WERI-Rb-1 (cell line): ENCODE results near the gene ATXN1.
"Not testable (repeated sequence)": the region's sequence is repeated elsewhere in the genome, so short reads cannot be mapped to it uniquely, and the experiment has no call there.

Experiments
- DNase-seq: peaks from one replicate; pipeline ENCODE4 v3.0.0-alpha.2; 2020
- H3K27ac ChIP-seq: fragments of 250-450 bp; sonication (Bioruptor Pico); 2 replicates; pipeline ENCODE4 v1.5.1; 2020; ENCODE audit warnings: mild to moderate bottlenecking, moderate library complexity
- H3K27me3 ChIP-seq: fragments of 250-450 bp; sonication (Bioruptor Pico); 2 replicates; pipeline ENCODE4 v1.5.1; 2021; ENCODE audit warnings: mild to moderate bottlenecking, low read depth, moderate library complexity; ENCODE audit not compliant: insufficient read depth, severe bottlenecking
- H3K36me3 ChIP-seq: fragments of 250-450 bp; sonication (Bioruptor Pico); 2 replicates; pipeline ENCODE4 v1.5.1; 2020; ENCODE audit warnings: mild to moderate bottlenecking, moderate library complexity
- H3K4me3 ChIP-seq: 2 replicates; pipeline ENCODE4 v1.5.1; 2011; ENCODE audit warnings: low read depth, mild to moderate bottlenecking, control low read depth, low read length
- H3K9me3 ChIP-seq: fragments of 250-450 bp; sonication (Bioruptor Pico); 2 replicates; pipeline ENCODE4 v1.5.1; 2021; ENCODE audit warnings: mild to moderate bottlenecking, moderate library complexity; ENCODE audit not compliant: severe bottlenecking
- CTCF ChIP-seq: IDR thresholded peaks from 2 replicates; pipeline ENCODE4 v1.5.1; 2011; ENCODE audit warnings: low read depth, mild to moderate bottlenecking, control low read depth, inconsistent platforms, low read length

ATXN1 gene

GRCh38 chr6:16622193-16622592 is 139.1 kb downstream of the ATXN1 start:
- Histone ChIP-seq H3K27ac (no peak overlapping the region), H3K27me3 (no peaks in the 10 kb centered on the region), H3K36me3 (no peaks in the 10 kb centered on the region), H3K4me3 (no peak overlapping the region), H3K9me3 (no peaks in the 10 kb centered on the region)
- no peak for DNase-seq
- no peak for TF ChIP-seq CTCF

GRCh38 chr6:16621002-16621401 is 140.3 kb downstream of the ATXN1 start:
- Histone ChIP-seq H3K36me3 (no peaks in the 10 kb centered on the region), H3K27me3 (no peaks in the 10 kb centered on the region), H3K4me3 (no peak overlapping the region), H3K9me3 (no peaks in the 10 kb centered on the region), H3K27ac (no peak overlapping the region)
- no peak for TF ChIP-seq CTCF
- DNase-seq, result no peak

- H3K4me3 ChIP-seq, result no peak overlapping the region
- no peak for DNase-seq
- no peak for TF ChIP-seq CTCF
- H3K27ac ChIP-seq, result no peak overlapping the region
- H3K36me3 ChIP-seq, result no peaks in the 10 kb centered on the region
- no peaks in the 10 kb centered on the region for H3K9me3 ChIP-seq
- no peaks in the 10 kb centered on the region for H3K27me3 ChIP-seq
Observed at GRCh38 chr6:16619777-16620176, 141.5 kb downstream of the ATXN1 start.

GRCh38 chr6:16618962-16619361 is 142.3 kb downstream of the ATXN1 start:
- H3K9me3 ChIP-seq, result no peaks in the 10 kb centered on the region
- no peaks in the 10 kb centered on the region for H3K27me3 ChIP-seq

GRCh38 chr6:16615215-16615614 is 146.0 kb downstream of the ATXN1 start:
- DNase-seq, H3K4me3 ChIP-seq, H3K27ac ChIP-seq, H3K36me3 ChIP-seq, H3K27me3 ChIP-seq, H3K9me3 ChIP-seq: not testable (repeated sequence)

More at GRCh38 chr6:16618962-16619361, 142.3 kb downstream of the ATXN1 start:
- no peak overlapping the region for H3K4me3 ChIP-seq
- no peaks in the 10 kb centered on the region for H3K36me3 ChIP-seq
- DNase-seq, result no peak
- no peak for TF ChIP-seq CTCF
- no peak overlapping the region for H3K27ac ChIP-seq

- H3K9me3 ChIP-seq, H3K4me3 ChIP-seq, H3K27me3 ChIP-seq, DNase-seq, H3K27ac ChIP-seq, H3K36me3 ChIP-seq: not testable (repeated sequence)
Observed at GRCh38 chr6:16614143-16614542, 147.1 kb downstream of the ATXN1 start.

- not testable (repeated sequence) for H3K4me3 ChIP-seq, H3K9me3 ChIP-seq, H3K27me3 ChIP-seq, H3K36me3 ChIP-seq, DNase-seq, H3K27ac ChIP-seq
Observed at GRCh38 chr6:16613504-16613903, 147.8 kb downstream of the ATXN1 start.
